Right hindlimb (tissue), 1 donor: Measurements from ENCODE around the gene NCAM2.

Experiments used
- DNase-seq: peaks from one replicate; pipeline ENCODE4 v3.0.0-alpha.2; 2018

NCAM2 gene

GRCh38 chr21:21029164-21029563 is 31.0 kb downstream of the NCAM2 start:
- DNase-seq = peak; percentile 35

GRCh38 chr21:21030311-21030710 is 32.1 kb downstream of the NCAM2 start:
- DNase-seq = no peak

- no peak for DNase-seq
Measured at GRCh38 chr21:21034036-21034435, 35.8 kb downstream of the NCAM2 start.

GRCh38 chr21:21039624-21040170 is 41.5 kb downstream of the NCAM2 start:
- DNase-seq = no peak

GRCh38 chr21:21045518-21045917 is 47.3 kb downstream of the NCAM2 start:
- no peak for DNase-seq

- no peak for DNase-seq
Measured at GRCh38 chr21:21046063-21046462, 47.9 kb downstream of the NCAM2 start.

- DNase-seq = no peak
Measured at GRCh38 chr21:21051109-21052055, 53.2 kb downstream of the NCAM2 start.

- no peak for DNase-seq
Measured at GRCh38 chr21:21052672-21053071, 54.5 kb downstream of the NCAM2 start.

- no peak for DNase-seq
Measured at GRCh38 chr21:21057349-21058062, 59.3 kb downstream of the NCAM2 start.

- no peak for DNase-seq
Measured at GRCh38 chr21:21063828-21064227, 65.6 kb downstream of the NCAM2 start.

- no peak for DNase-seq
Measured at GRCh38 chr21:21064353-21064752, 66.1 kb downstream of the NCAM2 start.

- DNase-seq = no peak
Measured at GRCh38 chr21:21067375-21067774, 69.2 kb downstream of the NCAM2 start.

GRCh38 chr21:21074305-21074704 is 76.1 kb downstream of the NCAM2 start:
- no peak for DNase-seq

GRCh38 chr21:21076051-21076450 is 77.8 kb downstream of the NCAM2 start:
- no peak for DNase-seq

- no peak for DNase-seq
Measured at GRCh38 chr21:21076491-21076890, 78.3 kb downstream of the NCAM2 start.

GRCh38 chr21:21079646-21080045 is 81.4 kb downstream of the NCAM2 start:
- no peak for DNase-seq

GRCh38 chr21:21084179-21084578 is 86.0 kb downstream of the NCAM2 start:
- DNase-seq = no peak

GRCh38 chr21:21085206-21085605 is 87.0 kb downstream of the NCAM2 start:
- DNase-seq = no peak

- no peak for DNase-seq
Measured at GRCh38 chr21:21096956-21097355, 98.7 kb downstream of the NCAM2 start.

GRCh38 chr21:21097466-21097865 is 99.3 kb downstream of the NCAM2 start:
- DNase-seq = no peak

- no peak for DNase-seq
Measured at GRCh38 chr21:21101911-21102310, 103.7 kb downstream of the NCAM2 start.

- DNase-seq = no peak
Measured at GRCh38 chr21:21102896-21103295, 104.7 kb downstream of the NCAM2 start.

- no peak for DNase-seq
Measured at GRCh38 chr21:21103692-21104091, 105.5 kb downstream of the NCAM2 start.

- DNase-seq = no peak
Measured at GRCh38 chr21:21109736-21110135, 111.5 kb downstream of the NCAM2 start.
